Chondrocyte (in vitro differentiated cells): ENCODE results near the gene TPO. TPM values are rescaled to one million over a fixed set of nuclear protein-coding genes. Genes with fewer than 3 reads are reported as not detected.
"Not testable (repeated sequence)": the region's sequence is repeated elsewhere in the genome, so short reads cannot be mapped to it uniquely, and the experiment has no call there.

Experiments used
- DNase-seq: peaks from one replicate; pipeline ENCODE4 v3.0.0; 2021; ENCODE audit warnings: mixed read lengths, low spot score
- H3K27ac Mint-ChIP-seq: one replicate; pipeline ENCODE4 v1.8.0; 2021; ENCODE audit warnings: mild to moderate bottlenecking, moderate library complexity, mixed read lengths; ENCODE audit not compliant: unreplicated experiment
- H3K27me3 Mint-ChIP-seq: 2 replicates; pipeline ENCODE4 v1.8.0; 2021; ENCODE audit warnings: low read depth, mixed read lengths
- H3K36me3 Mint-ChIP-seq: 2 replicates; pipeline ENCODE4 v1.8.0; 2021; ENCODE audit warnings: low read depth, mixed read lengths
- H3K4me1 Mint-ChIP-seq: 2 replicates; pipeline ENCODE4 v1.8.0; 2021; ENCODE audit warnings: low read depth, mild to moderate bottlenecking, mixed read lengths
- H3K4me3 Mint-ChIP-seq: one replicate; pipeline ENCODE4 v1.8.0; 2021; ENCODE audit warnings: mild to moderate bottlenecking, moderate library complexity, mixed read lengths; ENCODE audit not compliant: unreplicated experiment
- H3K9me3 Mint-ChIP-seq: 2 replicates; pipeline ENCODE4 v1.8.0; 2021; ENCODE audit warnings: low read depth, mixed read lengths
- CTCF ChIP-seq: fragments of 200-600 bp; sonication (generic); IDR thresholded peaks from 2 replicates; pipeline ENCODE4 v1.5.0; 2021; ENCODE audit warnings: antibody characterized with exemption, mild to moderate bottlenecking, moderate library complexity
- total RNA-seq: library from RNA; stranded (reverse); gene quantifications from 3 replicates; pipeline ENCODE4 v1.2.1, GENCODE V29; 2021

Gene TPO
- total RNA-seq, 1 donor from 2014 or later, result not detected

GRCh38 chr2:1486670-1487069, 73.4 kb downstream of the TPO start:
- H3K4me3 Mint-ChIP-seq, result no peak overlapping the region
- no peak for TF ChIP-seq CTCF
- no peak overlapping the region for H3K27ac Mint-ChIP-seq
- H3K9me3 Mint-ChIP-seq, result peaks cover 6% of the 10 kb centered on the region
- no peaks in the 10 kb centered on the region for H3K36me3 Mint-ChIP-seq
- DNase-seq, result peak; percentile 48
- peaks cover 2% of the 10 kb centered on the region for H3K27me3 Mint-ChIP-seq
- no peaks in the 10 kb centered on the region for H3K4me1 Mint-ChIP-seq

- TF ChIP-seq CTCF, result no peak
- no peak overlapping the region for H3K27ac Mint-ChIP-seq
- DNase-seq, result peak; percentile 80
- H3K4me3 Mint-ChIP-seq, result no peak overlapping the region
- peaks cover 6% of the 10 kb centered on the region for H3K9me3 Mint-ChIP-seq
- no peaks in the 10 kb centered on the region for H3K4me1 Mint-ChIP-seq
- H3K36me3 Mint-ChIP-seq, result no peaks in the 10 kb centered on the region
- peaks cover 8% of the 10 kb centered on the region for H3K27me3 Mint-ChIP-seq
These were observed 74.5 kb downstream of the TPO start for GRCh38 chr2:1487758-1488157.

- TF ChIP-seq CTCF, result no peak
- H3K4me1 Mint-ChIP-seq, result no peaks in the 10 kb centered on the region
- H3K36me3 Mint-ChIP-seq, result no peaks in the 10 kb centered on the region
- H3K9me3 Mint-ChIP-seq, result peaks cover 6% of the 10 kb centered on the region
- peak; percentile 71 for DNase-seq
- peaks cover 9% of the 10 kb centered on the region for H3K27me3 Mint-ChIP-seq
- no peak overlapping the region for H3K27ac Mint-ChIP-seq
- H3K4me3 Mint-ChIP-seq, result no peak overlapping the region
These were observed 75.0 kb downstream of the TPO start for GRCh38 chr2:1488181-1488671.

- Mint-ChIP-seq H3K27me3 (peaks cover 8% of the 10 kb centered on the region), H3K4me1 (no peaks in the 10 kb centered on the region), H3K4me3 (no peak overlapping the region), H3K27ac (no peak overlapping the region), H3K9me3 (peaks cover 6% of the 10 kb centered on the region), H3K36me3 (no peaks in the 10 kb centered on the region)
- no peak for TF ChIP-seq CTCF
- DNase-seq, result peak; percentile 59
These were observed 75.6 kb downstream of the TPO start for GRCh38 chr2:1488851-1489250.

GRCh38 chr2:1489486-1489885, 76.2 kb downstream of the TPO start:
- no peaks in the 10 kb centered on the region for H3K36me3 Mint-ChIP-seq
- H3K4me3 Mint-ChIP-seq, result no peak overlapping the region
- no peak overlapping the region for H3K27ac Mint-ChIP-seq
- TF ChIP-seq CTCF, result no peak
- H3K27me3 Mint-ChIP-seq, result peaks cover 8% of the 10 kb centered on the region
- H3K9me3 Mint-ChIP-seq, result peaks cover 6% of the 10 kb centered on the region
- DNase-seq, result peak; percentile 35
- H3K4me1 Mint-ChIP-seq, result no peaks in the 10 kb centered on the region

- H3K36me3 Mint-ChIP-seq, H3K27me3 Mint-ChIP-seq, H3K9me3 Mint-ChIP-seq, H3K27ac Mint-ChIP-seq, H3K4me3 Mint-ChIP-seq, H3K4me1 Mint-ChIP-seq: not testable (repeated sequence)
- peak; percentile 39 for DNase-seq
These were observed 77.1 kb downstream of the TPO start for GRCh38 chr2:1490381-1490780.
